ENCODE data around the gene AADACL4. TPM values are rescaled to one million over a fixed set of nuclear protein-coding genes. Genes with fewer than 3 reads are reported as not detected.

AADACL4 gene
- total RNA-seq, 1 experiment from 2014 or later = not detected

- peak overlapping the region in 1 of 3 experiments; percentile 20; a peak in 1 of 7 replicates for H3K27ac Mint-ChIP-seq
- no peak overlapping the region for H3K18ac ChIP-seq (ENCODE audit: insufficient read length, low read depth, low read length)
- no peak overlapping the region for H4K5ac ChIP-seq (ENCODE audit: insufficient read length, low read depth, low read length)
- H2AK5ac ChIP-seq (ENCODE audit: insufficient read length, low read length) = no peak overlapping the region
- no peak overlapping the region for H2BK15ac ChIP-seq (ENCODE audit: low read depth, low read length)
- H3K4me3 Mint-ChIP-seq = no peak overlapping the region
- no peak overlapping the region for H3K4me2 ChIP-seq (ENCODE audit: insufficient read depth, insufficient read length, low read length)
- WGBS (ENCODE audit: extremely low coverage, insufficient read length, low lambda C conversion rate) = no CpG with 5 or more reads among the region's 23 CpGs
- no peak overlapping the region for H3K14ac ChIP-seq (ENCODE audit: insufficient read depth, low read length)
- no peaks in the 10 kb centered on the region for H3K79me2 ChIP-seq (ENCODE audit: insufficient read depth, low read length)
- no peak overlapping the region for H3K27ac ChIP-seq (ENCODE audit: insufficient read length, low read depth, low read length)
- H3K9ac ChIP-seq (ENCODE audit: extremely low read depth, insufficient read length, low read length) = no peak overlapping the region
- H2BK20ac ChIP-seq (ENCODE audit: low read depth, low read length, poor library complexity, severe bottlenecking) = no peak overlapping the region
- H3K9me3 Mint-ChIP-seq = peaks cover 11 to 12% of the 10 kb centered on the region in 2 experiments; a peak in 4 of 5 replicates
- no peaks in the 10 kb centered on the region for H3K27me3 ChIP-seq (ENCODE audit: insufficient read depth, low read length)
- no peaks in the 10 kb centered on the region for H3K23me2 ChIP-seq (ENCODE audit: insufficient read length, low read depth, low read length, poor library complexity, severe bottlenecking)
- H3K4ac ChIP-seq (ENCODE audit: low read depth, low read length) = no peak overlapping the region
- H3K79me1 ChIP-seq (ENCODE audit: insufficient read depth, low read depth, low read length, poor library complexity, severe bottlenecking) = no peaks in the 10 kb centered on the region
- H4K8ac ChIP-seq (replicated peaks; ENCODE audit: insufficient read length, low read depth, low read length) = no peak overlapping the region
- H2AFZ ChIP-seq (ENCODE audit: low read length) = no peak overlapping the region
- H2BK12ac ChIP-seq (ENCODE audit: insufficient read length, low read depth, low read length) = no peak overlapping the region
- H4K91ac ChIP-seq (ENCODE audit: insufficient read length, low read depth, low read length) = no peak overlapping the region
- H3K4me1 ChIP-seq (ENCODE audit: insufficient read depth, low read length) = no peaks in the 10 kb centered on the region
- no peak overlapping the region for H3K56ac ChIP-seq (ENCODE audit: insufficient read length, low read depth, low read length)
- peak; percentile 96 for TF ChIP-seq CTCF (conservative IDR thresholded peaks at IDR 0.05)
- no peak overlapping the region for H3T11ph ChIP-seq (ENCODE audit: low read length)
- H4K20me1 ChIP-seq (ENCODE audit: control insufficient read depth, insufficient read depth, insufficient read length) = no peaks in the 10 kb centered on the region
- no peak overlapping the region for H2BK5ac ChIP-seq (ENCODE audit: insufficient read length, low read length)
- H3K4me1 Mint-ChIP-seq = peaks cover 12 to 14% of the 10 kb centered on the region in 2 experiments
- H3K36me3 Mint-ChIP-seq (ENCODE audit: insufficient read depth in 1 of 3, low read depth in 3 of 3) = peaks cover 0 to 15% (median 2%) of the 10 kb centered on the region in 3 experiments; a peak in 4 of 7 replicates
- no peak overlapping the region for H3K23ac ChIP-seq (ENCODE audit: insufficient read length, low read depth, low read length)
- DNase-seq = peak; percentile 79
- H3K9me3 ChIP-seq (ENCODE audit: control insufficient read depth, low read depth, low read length) = no peaks in the 10 kb centered on the region
- no peak overlapping the region for H2BK120ac ChIP-seq (ENCODE audit: low read depth, low read length, poor library complexity, severe bottlenecking)
- H3K27me3 Mint-ChIP-seq (ENCODE audit: low read depth) = peaks cover 12% of the 10 kb centered on the region
Measured at GRCh38 chr1:12658531-12659453, 14.9 kb downstream of the AADACL4 start.

Data from H9 (cell line).